NCI-H1930 (cell line): ENCODE data around the gene ADIRF.
"Not testable (repeated sequence)": the region's sequence is repeated elsewhere in the genome, so short reads cannot be mapped to it uniquely, and the experiment has no call there.

Experiments used
- DNase-seq, 2 experiments: peaks; one replicate each; lab custom pipeline; 2025; lab: John Stamatoyannopoulos, UW

Gene ADIRF

GRCh38 chr10:86979296-86979818 lies 11.1 kb downstream of the ADIRF start:
- DNase-seq, result no peak

GRCh38 chr10:86979977-86980448 lies 11.7 kb downstream of the ADIRF start:
- no peak for DNase-seq

GRCh38 chr10:86981020-86981419 lies 12.7 kb downstream of the ADIRF start:
- DNase-seq, result not testable (repeated sequence)

- no peak for DNase-seq
Measured at GRCh38 chr10:86981716-86982115, 13.4 kb downstream of the ADIRF start.

- not testable (repeated sequence) for DNase-seq
Measured at GRCh38 chr10:86984498-86984897, 16.2 kb downstream of the ADIRF start.

- no peak for DNase-seq
Measured at GRCh38 chr10:86988520-86988919, 20.2 kb downstream of the ADIRF start.

GRCh38 chr10:86991362-86991761 lies 23.1 kb downstream of the ADIRF start:
- DNase-seq, result not testable (repeated sequence)

GRCh38 chr10:86992456-86992855 lies 24.2 kb downstream of the ADIRF start:
- no peak for DNase-seq

- DNase-seq, result no peak
Measured at GRCh38 chr10:86992929-86993328, 24.6 kb downstream of the ADIRF start.

- not testable (repeated sequence) for DNase-seq
Measured at GRCh38 chr10:86999802-87000403, 31.6 kb downstream of the ADIRF start.

- no peak for DNase-seq
Measured at GRCh38 chr10:87000491-87000890, 32.2 kb downstream of the ADIRF start.

GRCh38 chr10:87007124-87007523 lies 38.8 kb downstream of the ADIRF start:
- DNase-seq, result not testable (repeated sequence)

- not testable (repeated sequence) for DNase-seq
Measured at GRCh38 chr10:87007674-87008073, 39.4 kb downstream of the ADIRF start.

- DNase-seq, result not testable (repeated sequence)
Measured at GRCh38 chr10:87008303-87008702, 40.0 kb downstream of the ADIRF start.

GRCh38 chr10:87009134-87009696 lies 40.9 kb downstream of the ADIRF start:
- not testable (repeated sequence) for DNase-seq

- DNase-seq, result not testable (repeated sequence)
Measured at GRCh38 chr10:87013528-87013927, 45.2 kb downstream of the ADIRF start.

GRCh38 chr10:87014986-87015716 lies 46.9 kb downstream of the ADIRF start:
- DNase-seq, result not testable (repeated sequence)

GRCh38 chr10:87018127-87018526 lies 49.8 kb downstream of the ADIRF start:
- DNase-seq, result not testable (repeated sequence)

- DNase-seq, result not testable (repeated sequence)
Measured at GRCh38 chr10:87019066-87019465, 50.8 kb downstream of the ADIRF start.

GRCh38 chr10:87019504-87019903 lies 51.2 kb downstream of the ADIRF start:
- not testable (repeated sequence) for DNase-seq

- DNase-seq, result not testable (repeated sequence)
Measured at GRCh38 chr10:87020056-87020455, 51.8 kb downstream of the ADIRF start, which contains the start of gene FAM25A. Gene FAM25A, plus strand, starts transcription at chr10:87020294. Its CDS starts 31 bp downstream, at chr10:87020325.
